AG20443 (cell line): ENCODE measurements around the gene IFNL1.
"Not testable (repeated sequence)": the region's sequence is repeated elsewhere in the genome, so short reads cannot be mapped to it uniquely, and the experiment has no call there.

Experiments
- DNase-seq: peaks from one replicate; pipeline ENCODE4 v3.0.0; 2012; ENCODE audit warnings: low spot score, mixed read lengths

IFNL1 gene

GRCh38 chr19:39332738-39333137 lies 36.5 kb downstream of the IFNL1 start:
- DNase-seq, result not testable (repeated sequence)

- no peak for DNase-seq
These were observed 37.3 kb downstream of the IFNL1 start for GRCh38 chr19:39333507-39333906.

GRCh38 chr19:39334444-39334976 lies 38.3 kb downstream of the IFNL1 start:
- no peak for DNase-seq

GRCh38 chr19:39335168-39335548 lies 39.0 kb downstream of the IFNL1 start:
- DNase-seq, result no peak

- DNase-seq, result no peak
These were observed 40.3 kb downstream of the IFNL1 start for GRCh38 chr19:39336483-39336882.

GRCh38 chr19:39339674-39340073 lies 43.5 kb downstream of the IFNL1 start:
- no peak for DNase-seq

GRCh38 chr19:39340156-39340555 lies 43.9 kb downstream of the IFNL1 start:
- DNase-seq, result not testable (repeated sequence)

- peak; percentile 34 for DNase-seq
These were observed 45.0 kb downstream of the IFNL1 start for GRCh38 chr19:39341129-39341718.

GRCh38 chr19:39341719-39342604 lies 45.8 kb downstream of the IFNL1 start, which contains the start of gene SAMD4B:
TSS of gene SAMD4B (plus strand) at chr19:39342421. CDS start at chr19:39356894, 14,473 bp downstream.
- peak; percentile 98 for DNase-seq

- peak; percentile 41 for DNase-seq
These were observed 46.6 kb downstream of the IFNL1 start for GRCh38 chr19:39342647-39343305.

- DNase-seq, result no peak
These were observed 49.7 kb downstream of the IFNL1 start for GRCh38 chr19:39345956-39346355.

GRCh38 chr19:39347332-39348164 lies 51.3 kb downstream of the IFNL1 start:
- DNase-seq, result no peak
